Hepatic stellate cell (primary cell): ENCODE data around the gene CCDC77.
A peak's percentile ranks its signal among the peaks of the same experiment; 100 is the strongest.
"Not testable (repeated sequence)": the region's sequence is repeated elsewhere in the genome, so short reads cannot be mapped to it uniquely, and the experiment has no call there.

ENCODE experiments used
- DNase-seq: peaks from one replicate; pipeline ENCODE4 v3.0.0; 2011; ENCODE audit warnings: low spot score

The CCDC77 gene

DNA sequence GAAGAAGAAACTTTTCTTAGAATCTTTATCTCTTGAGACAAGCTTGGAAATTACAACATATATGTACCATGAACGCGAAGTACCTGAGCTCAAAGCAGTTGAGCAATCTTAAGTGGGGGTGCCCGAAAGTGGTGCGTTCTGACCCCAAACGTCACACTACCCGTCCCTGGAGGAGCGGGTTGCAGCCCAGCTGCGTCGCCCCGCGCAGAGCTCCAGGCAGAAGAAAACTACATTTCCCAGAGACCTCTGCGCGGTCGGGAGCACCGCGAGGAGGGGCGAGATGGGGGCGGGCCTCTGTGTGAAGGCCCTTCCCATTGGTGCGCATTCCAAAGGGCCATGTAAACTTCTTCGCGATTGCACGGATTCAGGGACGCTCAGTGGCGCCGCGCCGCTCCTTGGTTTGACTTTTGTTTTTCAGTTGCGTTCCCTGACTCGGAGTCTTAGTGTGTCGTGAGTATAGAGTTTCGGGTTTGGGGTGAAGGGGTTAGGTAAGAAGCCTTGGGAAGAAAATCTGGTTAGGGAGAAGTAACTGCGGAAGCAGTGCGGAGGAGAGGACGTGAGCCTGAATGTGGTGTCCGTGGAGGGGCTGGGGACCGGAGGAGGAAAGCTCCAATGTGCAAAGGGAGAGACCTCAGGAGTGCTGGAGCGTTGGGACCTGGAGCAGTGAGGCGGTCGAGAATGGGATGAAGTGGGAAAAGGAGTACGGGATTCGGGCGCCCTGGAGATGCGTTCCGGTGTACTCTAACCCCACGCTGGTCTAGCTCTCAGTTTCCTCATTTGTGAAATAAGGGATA is at the start of gene CCDC77:
Gene CCDC77, plus strand, starts transcription at position 410 of the 794 bp plus-strand sequence. CDS start 7,740 bp downstream, outside the sequence.
- peak; percentile 92 for DNase-seq

DNA sequence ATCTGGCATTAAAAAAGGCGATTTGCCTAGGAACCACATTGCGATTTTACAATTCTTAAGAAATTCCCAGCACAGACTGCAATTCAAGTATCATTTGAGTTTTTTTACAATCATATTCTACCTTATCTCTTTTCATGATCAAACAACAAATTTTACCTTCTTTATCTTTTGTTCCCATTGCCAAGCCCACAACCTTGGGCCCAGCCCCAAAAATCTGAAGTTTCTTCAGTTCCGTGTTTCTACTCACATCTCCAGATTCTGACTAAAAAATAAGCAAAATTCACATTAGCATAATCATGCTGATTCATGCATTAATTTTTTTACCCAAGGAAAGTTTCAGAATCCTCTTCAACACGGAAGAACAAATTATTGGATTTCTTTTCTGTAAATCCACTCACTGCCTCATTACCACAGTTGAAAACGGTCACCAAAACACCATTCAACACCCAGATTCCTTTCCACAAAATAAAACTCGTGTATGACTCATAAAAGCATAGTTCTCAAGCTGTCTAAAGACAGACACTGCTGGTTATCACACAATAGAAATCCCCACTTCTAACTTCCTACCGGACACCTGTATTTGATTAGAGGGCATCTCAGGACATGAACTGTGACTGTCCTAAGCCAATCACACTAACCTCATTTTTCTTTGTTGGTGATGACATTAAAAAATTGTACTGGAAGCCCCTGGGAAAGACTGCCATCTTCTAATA is 45.0 kb upstream of the CCDC77 start:
- no peak for DNase-seq

GRCh38 chr12:359091-359490 is 42.4 kb upstream of the CCDC77 start:
- no peak for DNase-seq

DNA sequence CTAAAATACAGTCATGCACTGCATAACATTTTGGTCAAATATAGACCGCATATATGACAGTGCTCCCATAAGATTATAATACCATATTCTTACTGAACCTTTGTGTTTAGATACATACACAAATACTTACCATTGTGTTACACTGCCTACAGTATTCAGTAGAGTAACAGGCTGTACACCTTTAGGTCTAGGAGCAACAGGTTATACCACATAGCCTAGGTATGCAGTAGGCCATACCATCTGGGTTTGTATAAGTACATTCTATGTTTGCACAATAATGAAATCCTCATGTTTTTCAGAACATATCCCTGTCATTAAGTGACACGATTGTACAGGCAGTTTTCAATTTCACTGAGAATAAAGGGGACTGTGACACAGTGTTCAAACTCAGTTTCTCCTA is 34.6 kb upstream of the CCDC77 start:
- no peak for DNase-seq

- DNase-seq: no peak
Measured at GRCh38 chr12:367972-368371, 33.5 kb upstream of the CCDC77 start.

GRCh38 chr12:370739-371485 is 30.5 kb upstream of the CCDC77 start:
- DNase-seq: not testable (repeated sequence)

DNA sequence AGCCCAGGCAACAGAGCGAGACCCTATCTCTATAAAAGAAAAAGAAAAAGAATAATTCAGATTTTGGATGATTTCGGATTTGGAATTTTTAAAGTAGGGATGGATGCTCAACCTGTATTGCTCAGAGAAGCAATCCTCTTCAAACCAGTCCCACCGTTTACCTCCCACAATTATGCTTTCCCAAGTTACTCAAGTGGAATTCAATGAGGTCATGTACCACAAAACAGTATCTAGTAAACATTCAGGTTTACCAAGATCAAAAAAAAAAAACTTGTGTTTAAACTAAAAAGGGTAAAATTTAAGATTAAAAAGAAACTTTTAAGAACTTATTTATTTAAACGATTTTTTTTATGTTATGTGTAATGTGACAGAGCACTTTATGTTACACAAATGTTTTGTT is 14.8 kb upstream of the CCDC77 start:
- no peak for DNase-seq

DNA sequence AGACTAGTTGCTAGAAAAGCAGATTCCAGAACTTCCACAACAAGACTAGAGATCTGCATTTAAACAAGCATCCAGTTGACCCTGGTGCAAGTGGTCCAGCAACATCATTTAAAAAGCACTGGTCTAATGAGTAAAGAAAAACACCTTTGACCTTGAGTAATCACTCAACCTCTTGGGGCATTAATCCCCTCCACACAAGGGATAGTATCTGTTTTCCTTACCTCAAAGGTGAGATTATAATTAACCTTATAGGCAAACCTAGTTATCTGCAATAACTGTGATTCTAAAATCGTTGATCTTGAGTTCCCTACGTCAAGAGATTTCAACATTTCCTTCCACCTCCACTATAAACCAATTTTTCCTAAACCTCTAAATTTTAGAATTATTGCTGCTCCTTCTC is 13.4 kb upstream of the CCDC77 start:
- no peak for DNase-seq

GRCh38 chr12:388541-389141 is 12.8 kb upstream of the CCDC77 start:
- DNase-seq: peak; percentile 22

DNA sequence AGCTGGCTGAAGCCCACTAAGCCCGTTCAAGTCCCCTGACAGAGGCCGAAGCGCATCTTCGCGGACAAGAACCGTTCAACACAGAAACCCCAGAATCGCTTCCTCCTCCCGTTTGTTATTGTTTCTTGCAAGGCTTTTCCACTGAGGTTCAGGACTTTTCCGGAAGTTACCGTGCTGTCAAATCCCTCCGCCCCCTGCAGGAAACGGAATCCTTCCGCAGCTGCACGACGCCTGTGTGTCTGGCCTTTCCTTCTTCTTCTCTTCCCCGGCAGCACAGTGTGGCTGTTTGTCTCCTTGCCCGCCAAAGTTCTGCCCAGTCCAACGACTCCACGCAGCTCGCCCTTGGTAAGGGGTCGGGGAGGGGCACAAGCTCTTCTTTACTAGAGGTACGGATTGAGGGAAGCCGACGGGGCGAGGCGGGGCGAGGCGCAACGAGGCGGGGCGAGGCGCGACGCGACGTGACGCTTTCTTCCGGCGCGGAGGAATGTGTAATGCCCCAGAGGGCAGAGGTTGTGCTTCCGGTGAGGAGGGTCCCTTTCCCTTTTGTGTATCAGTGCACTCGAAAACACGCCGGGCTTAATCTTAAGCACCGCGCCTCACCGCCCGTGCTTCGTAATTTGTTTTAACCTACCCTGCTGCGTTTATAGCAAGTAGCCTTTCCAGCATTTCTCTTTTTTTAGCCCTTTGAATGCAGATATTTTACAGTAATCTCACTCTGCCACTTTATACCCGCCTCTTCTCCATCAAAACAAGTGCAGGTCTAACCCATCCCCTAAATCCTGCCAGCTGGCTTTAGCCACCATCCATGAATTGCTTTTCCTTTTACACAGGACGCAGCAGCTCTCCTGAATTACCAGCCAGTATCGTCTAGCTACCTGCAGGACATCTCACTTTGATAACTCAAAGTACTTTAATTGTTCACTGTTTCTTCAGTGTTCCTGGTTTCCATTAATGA is 12.0 kb upstream of the CCDC77 start, which contains the start of gene KDM5A:
Gene KDM5A, minus strand, starts transcription at position 179 of the 955 bp plus-strand sequence. CDS start 229 bp downstream, outside the sequence.
- DNase-seq: peak; percentile 84

DNA sequence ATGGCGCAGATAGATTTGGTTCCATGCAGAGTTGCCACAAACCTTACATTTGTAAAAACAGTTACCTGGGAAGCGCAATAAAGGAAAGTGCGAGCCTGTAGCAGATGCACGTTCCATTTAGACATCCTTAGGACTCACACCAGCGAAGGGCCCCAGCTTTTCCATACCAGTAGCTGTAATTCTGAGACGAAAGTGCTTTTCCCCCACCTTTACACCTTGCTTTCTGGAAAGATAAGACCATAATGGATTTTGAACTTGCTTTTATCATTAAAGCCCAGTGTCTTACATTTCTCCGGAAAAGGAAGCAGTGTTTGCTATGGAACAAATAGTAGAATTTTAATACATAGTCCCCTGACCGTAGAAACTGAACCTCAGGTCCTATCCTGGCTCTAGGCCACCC is 616 bp upstream of the CCDC77 start:
- DNase-seq: no peak

- no peak for DNase-seq
Measured at GRCh38 chr12:402029-402389, 565 bp downstream of the CCDC77 start.

DNA sequence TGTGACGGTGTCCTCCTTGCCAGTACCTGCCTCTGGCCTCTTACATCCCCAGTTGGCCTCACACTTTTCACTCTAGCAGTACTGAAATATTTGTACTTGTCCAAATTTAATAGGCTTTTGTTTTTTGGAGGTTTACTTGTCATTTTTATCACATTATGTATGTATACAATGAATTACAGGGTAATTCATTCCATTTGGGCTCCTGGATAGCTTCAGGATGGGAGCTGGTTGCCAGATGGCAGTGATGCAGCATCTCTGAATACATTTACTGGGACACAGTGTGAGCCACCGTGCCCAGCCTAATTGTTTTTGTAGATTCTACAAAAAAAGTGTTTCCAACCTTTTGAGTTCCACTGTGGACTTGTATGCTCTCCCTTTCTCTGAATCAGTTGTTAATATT is 13.4 kb downstream of the CCDC77 start:
- DNase-seq: no peak

DNA sequence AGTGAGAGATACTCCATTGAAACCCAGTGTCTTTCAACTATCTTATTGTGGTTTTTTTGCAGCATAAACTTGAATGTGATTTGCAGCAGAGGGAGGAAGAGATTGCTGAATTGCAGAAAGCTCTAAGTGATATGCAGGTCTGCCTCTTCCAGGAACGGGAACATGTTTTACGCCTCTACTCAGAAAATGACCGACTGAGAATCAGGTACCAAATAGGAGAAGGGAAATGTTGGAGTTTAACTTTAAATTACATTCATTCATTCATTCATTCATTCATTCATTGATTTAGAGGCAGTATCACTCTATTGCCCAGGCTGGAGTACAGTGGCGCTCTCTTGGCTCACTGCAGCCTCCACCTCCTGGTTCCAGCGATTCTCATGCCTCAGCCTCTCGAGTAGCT is 17.0 kb downstream of the CCDC77 start:
- no peak for DNase-seq

DNA sequence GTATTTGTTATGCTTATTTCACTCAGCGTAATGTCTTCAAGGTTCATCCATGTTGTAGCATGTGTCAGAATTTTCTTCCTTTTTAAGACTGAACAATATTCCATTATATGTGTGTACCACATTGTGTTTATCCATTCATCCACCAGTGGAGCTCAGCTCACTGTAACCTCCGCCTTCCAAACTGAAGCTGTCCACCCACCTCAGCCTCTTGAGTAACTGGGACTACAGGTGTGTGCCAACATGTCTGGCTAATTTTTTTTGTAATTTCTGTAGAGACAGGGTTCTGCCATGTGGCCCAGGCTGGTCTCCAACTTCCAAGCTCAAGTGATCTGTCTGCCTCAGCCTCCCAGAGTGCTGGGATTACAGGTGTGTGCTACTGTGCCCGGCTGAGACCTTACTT is 21.1 kb downstream of the CCDC77 start:
- DNase-seq: no peak

DNA sequence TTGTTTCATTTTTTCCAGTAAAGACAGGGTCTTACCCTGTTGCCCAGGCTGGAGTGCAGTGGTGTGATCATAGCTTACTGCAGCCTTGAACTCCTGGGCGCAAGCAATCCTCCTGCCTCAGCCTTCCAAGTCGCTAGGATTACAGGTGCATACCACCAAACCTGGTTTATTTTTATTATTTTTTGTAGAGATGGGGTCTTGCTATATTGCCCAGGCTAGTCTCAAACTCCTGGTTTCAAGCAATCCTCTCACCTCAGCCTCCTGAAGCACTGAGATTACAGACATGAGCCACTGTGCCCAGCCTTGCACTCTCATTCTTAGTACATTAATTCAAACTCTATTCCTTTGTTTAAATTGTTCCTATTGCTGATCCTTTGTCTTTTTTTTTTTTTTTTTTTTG is 34.3 kb downstream of the CCDC77 start:
- not testable (repeated sequence) for DNase-seq

DNA sequence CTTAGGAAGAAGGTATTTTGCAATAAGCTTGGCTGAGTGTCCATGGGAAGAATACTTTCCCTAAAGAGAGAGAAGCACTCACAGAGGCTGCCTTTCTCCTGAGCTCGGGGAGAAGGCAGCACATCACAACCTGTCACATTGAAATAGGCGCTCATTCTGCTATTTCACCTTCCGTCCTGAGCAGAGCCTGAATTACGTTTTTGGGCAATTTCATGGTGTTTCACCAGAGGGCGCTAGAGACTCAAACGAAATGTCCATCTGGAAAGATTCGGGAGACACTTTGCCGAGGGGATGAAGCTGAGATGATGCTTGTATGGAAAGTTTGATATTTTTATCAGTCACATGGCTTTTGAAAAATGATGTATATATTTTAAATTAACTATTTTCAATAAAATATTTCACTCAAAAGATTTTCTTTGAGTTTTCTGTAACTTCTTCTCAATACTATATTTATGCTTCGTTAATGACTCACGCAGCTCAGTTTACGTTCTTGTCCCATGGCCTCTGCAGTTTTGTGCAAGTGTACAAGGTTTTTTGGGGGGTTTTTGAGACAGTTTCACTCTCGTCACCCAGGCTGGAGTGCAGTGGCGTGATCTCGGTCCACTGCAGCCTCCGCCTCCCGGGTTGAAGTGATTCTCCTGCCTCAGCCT is 40.9 kb downstream of the CCDC77 start:
- peak; percentile 62 for DNase-seq

GRCh38 chr12:447141-447540 is 45.7 kb downstream of the CCDC77 start:
- no peak for DNase-seq

GRCh38 chr12:449203-449602 is 47.8 kb downstream of the CCDC77 start:
- no peak for DNase-seq

- no peak for DNase-seq
Measured at GRCh38 chr12:450438-450837, 49.0 kb downstream of the CCDC77 start.
